GM12801 (cell line): Measurements from ENCODE around the gene TRANK1.

Experiments used
- TF ChIP-seq, protein P1 (sequence below): IDR thresholded peaks from one replicate; pipeline ENCODE4 v1.5.1; 2011; ENCODE audit warnings: control low read depth; ENCODE audit not compliant: insufficient read length; ENCODE audit errors: extremely low read depth

Gene TRANK1

DNA sequence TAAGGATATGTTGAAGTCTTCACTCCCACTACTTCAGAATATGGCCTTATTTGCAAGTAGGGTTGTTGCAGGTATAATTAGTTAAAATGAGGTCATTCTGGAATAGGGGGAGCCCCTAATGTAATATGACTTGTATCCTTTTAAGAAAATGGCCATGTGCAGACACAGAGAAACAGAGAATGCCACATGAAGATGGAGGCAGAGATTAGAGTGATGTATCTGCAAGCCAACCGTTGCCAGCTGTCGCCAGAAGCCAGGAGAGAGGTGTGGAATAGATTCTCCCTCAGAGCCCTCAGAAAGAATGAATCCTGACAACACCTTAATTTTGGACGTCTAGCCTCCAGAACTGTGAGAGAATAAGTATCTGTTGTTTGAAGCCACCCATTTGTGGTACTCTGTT, 11.3 kb upstream of the TRANK1 start:
- TF ChIP-seq, protein P1, sequence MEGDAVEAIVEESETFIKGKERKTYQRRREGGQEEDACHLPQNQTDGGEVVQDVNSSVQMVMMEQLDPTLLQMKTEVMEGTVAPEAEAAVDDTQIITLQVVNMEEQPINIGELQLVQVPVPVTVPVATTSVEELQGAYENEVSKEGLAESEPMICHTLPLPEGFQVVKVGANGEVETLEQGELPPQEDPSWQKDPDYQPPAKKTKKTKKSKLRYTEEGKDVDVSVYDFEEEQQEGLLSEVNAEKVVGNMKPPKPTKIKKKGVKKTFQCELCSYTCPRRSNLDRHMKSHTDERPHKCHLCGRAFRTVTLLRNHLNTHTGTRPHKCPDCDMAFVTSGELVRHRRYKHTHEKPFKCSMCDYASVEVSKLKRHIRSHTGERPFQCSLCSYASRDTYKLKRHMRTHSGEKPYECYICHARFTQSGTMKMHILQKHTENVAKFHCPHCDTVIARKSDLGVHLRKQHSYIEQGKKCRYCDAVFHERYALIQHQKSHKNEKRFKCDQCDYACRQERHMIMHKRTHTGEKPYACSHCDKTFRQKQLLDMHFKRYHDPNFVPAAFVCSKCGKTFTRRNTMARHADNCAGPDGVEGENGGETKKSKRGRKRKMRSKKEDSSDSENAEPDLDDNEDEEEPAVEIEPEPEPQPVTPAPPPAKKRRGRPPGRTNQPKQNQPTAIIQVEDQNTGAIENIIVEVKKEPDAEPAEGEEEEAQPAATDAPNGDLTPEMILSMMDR: no peak

DNA sequence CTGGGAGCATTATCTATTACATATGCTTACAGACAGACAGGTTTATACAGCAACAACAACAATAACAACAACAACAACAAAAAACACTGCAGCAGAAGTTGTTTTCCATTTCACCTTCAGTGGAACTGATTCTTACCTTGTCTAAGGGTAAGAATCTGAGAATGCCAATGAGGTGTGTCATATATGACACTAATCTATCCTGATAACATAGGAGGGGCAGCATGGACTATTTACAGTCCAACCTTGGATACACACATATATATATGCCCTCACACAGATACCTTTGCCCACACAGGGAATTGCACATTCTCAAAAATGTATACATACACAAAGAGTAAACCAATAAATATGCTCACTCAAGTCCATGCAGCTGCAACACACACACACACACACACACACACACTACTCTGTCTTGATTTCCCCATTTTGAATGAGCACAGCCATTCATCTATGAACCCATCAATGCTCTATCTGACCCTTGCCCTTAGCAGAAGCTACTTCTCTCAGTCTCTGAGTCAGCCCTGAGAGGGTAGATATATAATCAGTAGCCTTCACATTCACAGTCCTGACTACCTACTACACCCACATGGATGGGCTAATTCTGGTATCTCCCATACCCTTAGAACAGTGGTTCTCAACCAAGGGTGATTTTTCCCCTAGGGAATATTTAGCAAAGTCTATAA, 9.7 kb upstream of the TRANK1 start:
- TF ChIP-seq, protein P1: no peak

DNA sequence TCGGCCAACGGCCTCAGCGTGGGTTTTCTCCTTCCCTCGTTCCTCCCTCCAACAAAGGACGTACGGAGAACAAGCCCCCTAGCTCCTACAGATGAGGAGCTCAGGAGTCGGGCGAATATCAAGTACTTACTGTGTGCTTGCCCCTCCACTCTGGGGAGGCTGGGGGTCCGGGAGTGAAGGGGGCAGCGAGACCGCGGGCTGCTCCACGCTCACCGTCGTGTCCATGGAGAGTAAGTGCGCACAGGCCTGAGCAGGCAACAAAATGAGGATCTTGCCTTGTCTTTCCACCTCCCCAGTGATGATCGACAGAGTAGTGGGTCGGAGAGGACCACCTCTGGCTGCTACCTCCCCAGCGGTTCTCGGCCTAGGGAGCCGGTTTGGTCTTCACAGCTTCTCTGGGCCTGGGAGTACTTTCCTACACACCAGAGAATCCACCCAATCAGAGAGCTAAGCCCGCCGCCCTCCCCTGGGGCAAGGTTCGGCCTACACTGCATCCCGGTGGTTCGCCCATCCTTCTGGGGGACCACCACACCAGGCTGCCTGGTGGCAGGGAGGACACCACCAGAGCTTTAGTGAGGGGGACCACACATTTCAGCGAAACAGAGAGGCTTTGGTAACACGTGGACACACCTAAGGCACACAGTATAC, 603 bp upstream of the TRANK1 start:
- TF ChIP-seq, protein P1: no peak

DNA sequence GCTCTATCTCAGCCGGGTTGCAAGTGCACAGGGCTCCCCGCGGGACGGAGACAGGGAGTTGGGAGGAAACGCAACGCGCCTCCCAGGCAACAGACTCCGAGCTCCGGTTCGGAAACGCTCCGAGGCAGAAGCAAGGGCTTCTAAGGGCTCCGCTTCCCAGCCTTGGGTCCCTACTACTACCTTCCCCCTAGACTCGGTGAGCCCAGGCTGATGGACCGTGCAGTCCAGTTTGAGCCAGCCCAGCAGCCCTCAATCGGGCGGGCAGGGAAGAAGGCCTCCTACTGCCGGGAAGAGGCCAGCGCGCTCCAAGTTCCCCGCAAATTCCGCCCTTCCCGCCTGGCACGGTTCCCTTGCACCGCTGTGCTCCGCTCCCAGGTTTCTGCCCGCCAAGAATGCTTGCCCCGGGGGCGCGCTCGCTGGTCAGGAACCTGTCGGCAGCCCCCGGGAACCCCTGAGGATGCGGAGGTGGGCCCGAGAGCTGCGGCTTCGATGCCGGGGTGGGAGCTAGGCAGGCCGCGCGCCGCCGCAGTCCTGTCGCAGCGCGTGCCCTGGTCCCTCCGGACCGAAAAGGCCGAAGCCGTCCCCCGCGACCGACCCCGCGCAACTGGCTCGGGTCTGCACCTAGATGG, 728 bp downstream of the TRANK1 start:
- TF ChIP-seq, protein P1: no peak

DNA sequence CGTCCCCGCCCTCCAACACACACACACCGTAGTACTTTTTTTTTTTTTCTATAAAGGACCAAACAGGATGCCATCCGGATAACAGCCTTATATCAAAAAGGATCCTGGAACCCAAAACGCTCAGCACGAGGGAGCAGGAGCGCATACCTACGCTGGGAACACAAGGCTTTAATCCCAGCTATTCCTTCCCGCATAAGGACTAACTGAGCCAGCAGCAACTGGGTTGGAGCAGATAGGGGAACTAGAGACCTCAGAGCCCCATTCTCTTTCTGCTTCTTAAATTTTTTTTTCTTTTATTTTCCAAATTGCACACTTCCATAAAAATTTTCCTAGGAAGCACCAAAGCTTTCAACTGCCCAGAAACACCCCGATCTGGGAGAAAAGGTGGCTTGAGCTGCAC, 1.3 kb downstream of the TRANK1 start:
- TF ChIP-seq, protein P1: no peak

DNA sequence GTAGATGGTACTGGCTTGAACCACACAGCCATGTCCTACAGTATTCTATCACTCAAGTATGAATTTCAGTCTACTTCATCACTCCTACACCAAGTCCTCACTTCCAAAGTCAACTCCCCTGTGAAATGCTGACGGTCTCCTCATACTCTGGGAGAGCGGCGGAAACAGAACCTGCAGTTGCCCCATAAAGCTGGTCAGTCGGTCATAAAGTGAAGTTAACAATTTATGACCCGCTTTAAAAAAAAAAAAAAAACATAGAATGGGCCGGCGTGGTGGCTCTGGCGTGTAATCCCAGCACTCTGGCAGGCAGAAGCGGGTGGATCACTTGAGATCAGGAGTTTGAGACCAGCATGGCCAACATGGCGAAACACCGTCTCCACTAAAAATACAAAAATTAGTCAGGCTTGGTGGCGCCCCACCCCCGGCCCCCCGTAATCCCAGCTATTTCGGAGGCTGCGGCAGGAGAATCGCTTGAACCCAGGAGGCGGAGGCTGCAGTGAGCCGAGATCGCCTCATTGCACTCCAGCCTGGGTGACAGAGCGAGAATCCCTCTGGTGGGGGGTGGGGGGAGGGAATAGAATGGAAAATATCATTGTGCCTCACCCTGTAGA, 2.1 kb downstream of the TRANK1 start:
- TF ChIP-seq, protein P1: no peak

DNA sequence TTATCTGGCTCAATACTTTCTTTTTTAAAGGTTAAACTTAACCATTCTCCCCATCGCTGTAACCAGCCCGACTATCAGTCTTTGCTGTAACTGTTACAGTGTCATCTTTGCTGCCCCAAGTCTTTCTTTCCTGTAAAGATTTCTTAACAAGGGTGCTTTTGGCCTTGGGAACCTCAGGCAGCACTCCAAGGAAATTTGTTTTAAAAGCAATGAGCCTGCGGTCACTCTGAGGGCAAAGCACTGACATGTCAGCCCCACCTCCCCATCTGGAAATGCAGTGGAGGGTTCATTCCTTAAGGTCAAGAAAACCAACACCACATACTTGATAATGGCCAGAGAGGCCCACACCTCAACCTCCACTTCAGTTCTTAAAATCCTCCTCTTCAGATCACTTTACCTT, 3.2 kb downstream of the TRANK1 start:
- TF ChIP-seq, protein P1: no peak
